ENCODE results near the gene NEDD8.
"Not testable (repeated sequence)": the region's sequence is repeated elsewhere in the genome, so short reads cannot be mapped to it uniquely, and the experiment has no call there.

NEDD8 gene

DNA sequence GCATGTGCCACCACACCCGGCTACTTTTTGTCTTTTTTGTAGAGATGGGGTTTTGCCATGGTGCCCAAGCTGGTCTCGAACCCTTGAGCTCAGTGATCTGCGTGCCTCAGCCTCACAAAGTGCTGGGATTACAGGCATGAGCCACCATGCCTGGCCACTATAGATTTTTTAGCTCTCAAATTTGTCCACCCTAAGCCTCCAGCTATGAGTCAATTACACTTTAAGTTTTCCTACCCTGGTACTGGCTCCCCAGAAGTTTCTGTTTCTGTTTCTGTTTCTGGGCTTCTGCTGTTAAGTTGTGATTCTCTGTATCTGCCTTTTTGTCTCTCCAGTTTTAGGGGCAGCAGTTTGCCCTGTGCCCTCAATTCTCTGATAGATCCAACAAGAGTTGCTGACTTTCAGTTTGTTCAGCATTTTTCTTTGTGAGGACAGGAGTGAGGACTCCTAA lies 14.6 kb upstream of the NEDD8 start:
- DNase-seq, result no peak

DNA sequence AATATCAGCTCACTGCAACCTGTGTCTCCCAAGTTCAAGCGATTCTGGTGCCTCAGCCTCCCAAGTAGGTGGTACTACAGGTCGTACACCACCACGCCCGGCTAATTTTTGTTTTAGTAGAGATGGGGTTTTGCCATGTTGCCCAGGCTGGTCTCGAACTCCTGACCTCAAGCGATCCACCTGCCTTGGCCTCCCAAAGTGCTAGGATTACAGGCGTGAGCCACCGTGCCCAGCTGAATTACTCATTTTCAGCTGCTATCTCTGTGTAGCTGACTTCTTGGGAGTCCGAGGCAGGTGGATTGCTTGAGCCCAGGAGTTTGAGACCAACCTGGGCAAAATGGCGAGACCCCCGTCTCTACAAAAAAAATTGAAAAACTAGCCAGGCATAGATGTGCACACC lies 13.2 kb upstream of the NEDD8 start:
- not testable (repeated sequence) for DNase-seq

DNA sequence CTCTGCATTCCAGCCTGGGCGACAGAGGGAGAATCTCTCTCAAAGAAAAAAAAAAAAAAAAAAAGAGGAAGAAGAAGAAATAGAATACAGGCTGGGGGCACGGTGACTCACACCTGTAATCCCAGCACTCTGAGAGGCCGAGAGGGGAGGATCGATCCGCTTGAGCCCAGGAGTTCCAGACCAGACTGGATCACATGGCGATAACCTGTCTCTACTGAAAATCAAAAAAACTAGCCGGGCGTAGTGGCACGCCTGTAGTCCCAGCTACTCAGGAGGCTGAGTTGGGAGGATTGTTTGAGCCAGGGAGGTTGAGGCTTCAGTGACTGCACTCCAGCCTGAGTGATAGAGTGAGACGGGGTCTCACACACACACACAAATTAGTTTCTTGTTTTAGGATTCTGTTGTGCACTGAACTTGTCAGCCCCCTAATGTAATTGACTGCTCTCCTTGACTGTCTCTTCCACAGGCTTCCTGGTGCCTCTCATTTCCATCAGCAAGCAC lies 11.2 kb upstream of the NEDD8 start:
- no peak for DNase-seq

DNA sequence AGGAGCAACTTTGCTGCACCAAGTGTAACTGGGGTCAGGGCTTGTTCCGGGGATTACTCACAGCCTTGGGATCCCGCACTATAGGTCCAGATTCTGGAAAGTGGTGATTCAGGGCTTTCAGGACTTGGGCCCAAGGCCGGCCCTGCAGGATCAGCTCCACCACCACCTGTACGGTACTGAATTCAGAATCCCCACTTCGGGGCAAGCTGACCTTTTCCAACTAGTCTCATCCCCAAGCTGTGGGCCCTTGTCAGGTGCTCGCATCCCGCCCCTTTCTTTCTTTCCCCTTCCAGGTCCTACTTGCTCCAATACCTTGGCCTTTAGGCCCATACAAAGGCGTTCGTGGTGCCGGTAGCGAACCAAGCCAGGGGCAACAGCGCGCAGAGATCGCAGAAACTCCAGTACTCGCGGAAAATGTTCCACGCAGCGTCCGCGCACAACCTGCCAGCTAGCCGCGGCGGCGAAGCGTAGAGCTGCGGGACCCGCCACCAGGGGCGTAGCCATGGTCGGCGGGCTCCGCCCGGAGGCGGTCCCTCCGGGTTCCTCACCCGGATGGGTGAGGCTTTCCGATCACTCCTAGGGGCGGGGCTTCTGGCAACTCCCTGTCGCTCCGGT lies 9.8 kb upstream of the NEDD8 start:
- DNase-seq, result peak; percentile 84

DNA sequence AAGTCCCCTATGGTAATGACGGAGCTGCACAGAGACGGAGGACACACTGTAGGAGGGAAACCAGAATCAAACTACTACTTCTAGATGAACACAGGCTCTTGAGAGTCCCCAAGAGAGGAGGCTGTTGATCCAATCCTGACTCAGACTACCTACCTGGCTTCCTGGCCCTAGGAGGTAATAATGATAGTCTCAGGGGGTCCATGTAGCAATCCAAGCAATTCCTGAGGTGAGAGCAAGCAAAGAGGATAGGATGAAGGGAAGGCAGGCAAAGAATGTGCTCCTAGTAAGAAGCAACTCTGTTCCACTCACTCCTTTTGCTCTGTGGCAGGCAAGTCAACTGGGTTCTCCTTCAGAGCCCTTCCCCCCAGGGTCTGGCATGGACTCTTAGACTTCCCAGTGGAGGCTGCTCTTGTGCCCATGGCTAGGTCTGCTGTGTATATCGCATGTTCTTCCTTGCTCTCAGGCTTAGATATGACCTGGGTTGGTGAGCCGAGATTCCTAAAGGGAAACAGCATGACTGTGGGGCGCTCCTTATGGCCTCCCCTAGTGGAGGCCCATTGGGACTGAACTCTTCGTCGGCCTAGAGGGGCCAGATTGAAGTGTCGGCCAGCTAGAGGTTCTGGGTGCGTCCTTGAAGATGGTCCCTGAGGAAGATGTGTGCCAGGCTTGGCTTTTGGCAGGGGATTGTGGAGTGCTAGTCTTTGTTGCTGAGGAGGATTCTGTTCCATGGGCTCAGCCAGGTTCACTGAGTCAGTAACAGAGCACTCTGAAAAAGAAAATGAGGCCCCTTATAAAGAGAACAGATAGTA lies 8.1 kb upstream of the NEDD8 start:
- DNase-seq, result no peak

DNA sequence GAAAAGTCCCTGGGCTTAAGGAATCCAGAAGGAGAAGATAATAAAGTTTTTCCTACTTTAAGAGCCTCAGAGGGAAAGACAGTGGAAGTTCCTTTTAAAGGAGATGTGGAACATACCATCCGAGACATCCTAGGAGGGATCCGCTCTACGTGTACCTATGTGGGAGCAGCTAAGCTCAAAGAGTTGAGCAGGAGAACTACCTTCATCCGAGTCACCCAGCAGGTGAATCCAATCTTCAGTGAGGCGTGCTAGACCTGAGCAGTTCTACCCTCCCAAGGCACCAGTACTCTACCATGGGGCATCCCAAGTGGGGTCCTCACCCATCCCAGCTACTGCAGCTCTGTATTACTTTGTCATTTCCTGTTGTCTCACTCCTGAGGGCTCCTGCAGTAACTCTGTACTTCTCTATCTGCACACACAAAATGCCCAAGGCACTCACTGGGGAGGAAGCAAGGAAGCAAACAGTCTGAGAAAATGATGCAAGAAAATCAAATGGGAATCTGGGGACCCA lies 6.4 kb upstream of the NEDD8 start:
- DNase-seq, result no peak

DNA sequence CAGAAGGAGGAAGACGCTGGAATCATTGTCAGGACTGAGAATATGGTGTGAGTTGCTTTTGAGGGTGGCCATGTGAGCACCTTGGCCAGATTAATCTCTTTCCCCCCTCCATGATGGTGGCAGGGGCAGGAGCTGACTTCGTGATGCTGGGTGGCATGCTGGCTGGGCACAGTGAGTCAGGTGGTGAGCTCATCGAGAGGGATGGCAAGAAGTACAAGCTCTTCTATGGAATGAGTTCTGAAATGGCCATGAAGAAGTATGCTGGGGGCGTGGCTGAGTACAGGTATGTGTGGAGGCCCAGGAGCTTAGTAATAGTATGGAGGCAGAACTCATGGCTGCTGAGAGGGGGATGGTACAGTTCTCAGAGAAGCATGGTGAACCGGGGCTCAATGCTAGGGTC lies 6.0 kb upstream of the NEDD8 start:
- no peak for DNase-seq

DNA sequence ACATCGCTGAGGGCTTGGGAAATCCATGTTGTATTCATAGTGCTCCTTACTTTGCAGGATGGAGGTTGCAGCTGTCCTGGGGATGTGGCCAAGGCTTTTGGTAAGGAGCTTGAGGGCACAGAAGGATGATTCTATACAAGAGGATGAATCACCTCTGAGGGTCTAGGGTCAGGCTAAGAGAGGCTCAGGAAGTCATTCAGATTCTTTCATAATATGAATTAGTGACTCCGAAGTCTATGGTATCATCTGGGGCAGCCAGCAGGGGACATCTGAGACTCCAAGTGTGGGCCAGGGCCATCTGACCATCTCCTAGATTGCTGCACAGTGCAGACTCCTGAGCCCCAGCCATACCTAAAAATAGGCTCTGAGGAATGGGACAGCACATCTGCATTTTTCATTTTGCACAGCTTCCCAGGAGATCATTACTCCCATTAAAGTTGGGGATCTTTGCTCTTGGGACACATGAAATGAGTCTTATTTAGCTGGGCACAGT lies 5.3 kb upstream of the NEDD8 start:
- no peak for DNase-seq

DNA sequence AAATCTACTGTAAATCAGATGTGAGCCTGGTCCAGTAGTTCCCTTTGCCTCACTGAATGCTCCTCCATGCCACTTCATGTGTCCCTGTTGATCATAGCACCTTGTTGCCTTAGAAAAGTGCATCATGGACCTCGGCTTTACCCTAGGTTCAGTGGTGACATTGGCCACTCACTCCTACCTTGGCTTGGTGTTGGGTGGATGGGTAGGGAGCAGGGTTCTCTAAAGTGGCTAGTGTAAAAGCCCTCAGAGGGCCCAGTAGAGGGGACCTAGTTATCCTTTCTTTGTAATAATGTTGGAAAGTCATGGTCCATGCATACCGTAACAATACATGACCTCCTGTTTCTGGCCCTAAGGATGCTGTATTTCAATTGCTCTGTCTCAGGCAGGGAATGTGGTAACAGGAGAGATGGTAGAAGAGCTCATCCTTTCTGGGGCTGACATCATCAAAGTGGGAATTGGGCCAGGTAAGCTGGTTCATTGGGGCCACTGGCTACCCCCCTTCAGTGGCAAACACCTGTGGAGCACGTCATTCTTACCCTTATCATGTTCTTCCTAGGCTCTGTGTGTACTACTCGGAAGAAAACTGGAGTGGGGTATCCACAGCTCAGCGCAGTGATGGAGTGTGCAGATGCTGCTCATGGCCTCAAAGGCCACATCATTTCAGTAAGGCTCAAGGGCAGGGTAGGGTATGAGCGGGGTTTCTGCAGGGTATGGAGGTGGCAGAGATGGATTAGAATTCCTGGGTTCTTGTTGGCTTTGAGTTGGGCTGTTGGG lies 4.7 kb upstream of the NEDD8 start:
- no peak for DNase-seq

DNA sequence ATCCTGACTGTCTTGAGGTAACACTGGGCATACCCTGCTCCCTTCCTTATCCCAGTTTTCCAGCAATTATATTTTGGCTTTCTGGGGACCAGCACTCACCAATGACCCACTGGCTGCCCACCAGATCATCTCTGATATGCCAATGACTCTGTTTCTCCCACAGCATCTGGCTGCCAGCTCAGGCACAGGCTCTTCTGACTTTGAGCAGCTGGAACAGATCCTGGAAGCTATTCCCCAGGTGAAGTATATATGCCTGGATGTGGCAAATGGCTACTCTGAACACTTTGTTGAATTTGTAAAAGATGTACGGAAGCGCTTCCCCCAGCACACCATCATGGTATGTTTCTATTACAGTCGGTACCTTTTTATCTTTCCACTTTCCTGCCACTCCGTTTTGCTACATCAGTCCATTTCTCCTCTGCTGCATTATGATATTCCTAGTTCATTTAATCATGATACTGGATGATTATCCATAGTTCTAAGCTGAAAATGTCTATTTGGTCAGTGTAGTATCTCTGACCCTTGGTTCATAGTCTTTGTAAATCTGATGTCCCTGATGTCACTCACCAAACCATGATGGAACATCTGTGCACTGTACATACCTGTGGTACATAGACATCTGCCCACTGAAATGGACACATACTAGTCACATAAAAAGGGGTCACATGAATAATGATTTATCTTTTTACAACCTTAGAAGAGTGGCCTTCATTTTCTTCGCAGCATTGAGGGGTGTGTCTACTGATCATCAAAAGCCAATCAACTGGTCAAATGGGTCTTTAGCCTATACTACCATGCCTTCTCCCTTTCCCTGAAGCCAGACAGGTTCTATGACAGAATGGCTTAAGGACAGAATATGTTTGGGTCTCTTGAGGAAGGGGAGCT lies 3.9 kb upstream of the NEDD8 start:
- DNase-seq, result no peak

DNA sequence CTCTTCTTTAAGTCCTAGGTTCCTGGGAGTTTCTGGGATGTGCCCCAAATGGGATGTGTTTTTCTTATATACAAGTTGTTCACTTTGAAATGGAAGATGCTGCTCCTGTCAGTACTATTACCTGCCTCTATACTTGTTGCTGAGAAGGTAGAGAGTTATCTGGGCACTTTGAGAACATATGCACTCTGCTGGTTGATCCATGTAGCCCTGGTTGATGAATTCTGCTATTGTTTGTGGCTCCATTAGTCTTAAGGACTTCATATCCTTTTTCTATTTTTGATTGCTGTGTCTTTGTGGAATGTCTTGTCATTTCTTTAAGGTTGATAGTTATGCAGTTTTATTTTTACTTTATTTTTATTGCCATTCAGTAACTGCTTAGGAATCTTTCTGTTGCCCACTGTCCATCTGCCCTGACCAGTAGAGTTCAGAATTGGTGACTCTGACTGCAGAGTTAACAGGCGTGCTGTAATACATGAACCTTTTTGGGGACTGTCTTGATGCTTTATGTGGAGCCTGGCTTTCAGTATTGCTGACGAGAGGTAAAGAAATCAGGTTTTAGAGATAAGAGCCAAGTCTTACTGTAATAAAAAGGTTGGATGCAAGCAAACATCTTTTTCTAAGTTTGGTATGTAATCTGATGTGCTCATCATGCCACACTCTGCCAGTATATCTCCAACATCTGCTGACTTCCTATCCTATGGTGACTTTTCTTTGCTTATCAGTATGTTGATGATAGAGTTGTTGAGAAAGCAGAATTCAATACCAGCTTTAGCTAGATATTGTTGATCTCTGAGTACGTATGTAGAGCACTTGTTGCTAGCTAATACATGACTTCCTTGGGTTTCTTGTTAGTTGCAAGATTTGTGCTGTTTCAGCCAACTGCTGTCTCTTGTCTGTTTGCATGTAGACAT lies 2.2 kb upstream of the NEDD8 start:
- DNase-seq, result no peak

DNA sequence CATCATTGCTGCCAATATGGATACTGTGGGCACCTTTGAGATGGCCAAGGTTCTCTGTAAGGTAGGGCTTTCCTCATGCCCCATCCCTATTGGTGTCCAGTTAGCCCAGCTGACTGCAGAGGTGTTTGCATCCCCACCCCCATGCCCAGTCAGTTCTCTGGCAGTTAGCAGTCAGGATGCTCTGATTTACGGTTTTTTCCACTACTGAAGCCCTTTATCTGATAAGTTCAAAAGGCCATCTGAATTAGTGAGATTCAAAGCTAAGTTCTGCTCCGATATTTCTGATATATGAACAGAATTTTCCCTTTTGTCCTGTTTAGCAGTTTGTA lies 1.3 kb upstream of the NEDD8 start:
- no peak for DNase-seq

DNA sequence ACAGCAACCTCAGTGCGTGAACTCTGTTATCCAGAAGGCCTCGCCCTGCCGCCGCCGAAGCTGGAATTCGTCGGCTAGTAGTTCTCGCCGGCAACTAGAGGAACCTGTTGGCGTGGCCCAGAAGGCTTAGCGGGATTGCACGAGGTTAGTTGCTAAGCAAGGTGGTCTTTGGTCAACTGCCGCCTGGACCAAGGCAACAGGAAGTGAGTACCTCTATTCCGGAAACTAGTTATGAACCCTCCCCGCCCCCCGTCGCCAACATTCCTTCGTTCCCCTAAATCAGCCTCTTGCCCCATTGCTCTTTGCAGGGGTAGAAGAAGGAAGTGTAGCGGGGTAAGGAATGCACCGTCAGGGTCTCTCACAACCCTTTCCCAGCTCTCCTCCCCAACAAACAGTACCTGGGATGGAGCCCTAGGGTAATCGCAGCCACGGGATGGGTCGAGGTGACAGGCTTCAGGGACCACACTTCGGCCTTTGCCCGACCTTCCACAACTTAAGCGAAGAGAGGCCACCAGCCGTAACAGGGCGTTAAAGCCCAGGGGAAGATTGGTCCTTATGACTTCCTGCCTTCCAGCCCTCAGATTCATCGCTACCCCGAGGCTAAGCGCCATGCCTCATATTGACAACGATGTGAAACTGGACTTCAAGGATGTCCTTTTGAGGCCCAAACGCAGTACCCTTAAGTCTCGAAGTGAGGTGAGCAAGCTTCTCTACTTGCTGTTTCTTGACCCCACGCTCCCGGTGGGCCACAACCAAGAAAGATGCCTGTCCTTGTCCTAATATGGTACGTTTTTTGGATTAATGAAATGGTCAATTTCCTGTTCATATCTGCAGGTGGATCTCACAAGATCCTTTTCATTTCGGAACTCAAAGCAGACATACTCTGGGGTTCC lies 724 bp upstream of the NEDD8 start, which contains the start of gene GMPR2:
GMPR2 (plus strand) TSS at position 285 of the 893 bp plus-strand sequence; CDS start at position 610, 325 bp downstream.
- no peak for DNase-seq

DNA sequence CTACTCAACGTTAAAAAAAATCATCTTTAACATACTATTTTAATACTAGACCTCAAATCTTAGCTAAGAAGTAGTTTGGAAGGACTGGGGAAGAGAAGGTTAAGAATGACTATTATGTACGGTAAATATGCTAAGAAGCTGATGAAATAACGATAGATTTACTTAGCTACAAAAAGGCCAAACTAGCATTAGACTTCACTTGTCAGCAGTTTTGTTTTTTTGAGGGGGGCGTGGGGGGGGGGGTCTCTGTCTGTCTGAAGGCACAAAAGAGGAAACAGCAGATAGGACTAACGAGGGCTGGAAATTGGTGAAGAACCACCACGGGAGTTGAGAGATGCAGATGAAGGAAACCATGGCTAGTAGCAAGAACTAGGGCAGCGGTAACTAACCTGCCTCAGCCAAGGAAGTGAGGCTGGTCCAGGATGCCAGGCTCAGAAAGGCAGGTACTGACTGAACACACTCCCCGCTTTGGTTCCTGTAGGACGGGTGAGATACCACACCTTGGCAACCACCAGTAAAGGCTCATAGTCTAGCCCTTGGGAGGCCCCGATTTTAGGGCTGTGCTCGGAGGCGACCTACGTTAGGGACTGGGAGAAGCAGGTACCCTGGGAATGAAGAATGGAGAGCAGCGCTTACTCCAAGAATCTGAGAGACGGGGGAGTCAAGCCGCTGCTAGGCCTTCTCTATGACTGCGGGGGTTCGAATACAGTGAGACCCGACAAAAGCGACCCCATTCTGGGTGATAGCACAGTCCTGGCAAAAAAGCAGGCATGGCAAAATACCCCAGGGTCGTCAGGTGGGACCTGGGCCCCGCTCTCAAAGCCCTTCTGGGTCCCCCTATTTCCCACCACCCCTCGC lies 675 bp downstream of the NEDD8 start:
- DNase-seq, result no peak

DNA sequence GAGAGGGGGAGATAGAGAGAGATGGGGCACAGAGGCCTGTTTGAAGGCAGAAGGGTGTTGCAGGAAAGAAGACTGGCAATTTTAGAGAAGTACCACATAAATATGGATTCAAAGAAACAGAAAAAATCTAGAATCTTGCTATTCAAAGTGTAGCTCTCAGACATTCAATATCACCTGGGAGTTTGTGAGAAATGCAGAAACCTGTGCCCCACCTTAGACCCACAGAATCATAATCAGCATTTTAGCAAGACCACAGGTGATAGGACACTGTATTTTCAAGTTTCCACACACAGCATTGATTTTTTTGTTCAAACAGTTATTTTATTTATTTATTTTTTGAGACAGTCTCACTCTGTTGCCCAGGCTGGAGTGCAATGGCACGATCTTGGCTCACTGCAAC lies 3.3 kb downstream of the NEDD8 start:
- DNase-seq, result no peak

DNA sequence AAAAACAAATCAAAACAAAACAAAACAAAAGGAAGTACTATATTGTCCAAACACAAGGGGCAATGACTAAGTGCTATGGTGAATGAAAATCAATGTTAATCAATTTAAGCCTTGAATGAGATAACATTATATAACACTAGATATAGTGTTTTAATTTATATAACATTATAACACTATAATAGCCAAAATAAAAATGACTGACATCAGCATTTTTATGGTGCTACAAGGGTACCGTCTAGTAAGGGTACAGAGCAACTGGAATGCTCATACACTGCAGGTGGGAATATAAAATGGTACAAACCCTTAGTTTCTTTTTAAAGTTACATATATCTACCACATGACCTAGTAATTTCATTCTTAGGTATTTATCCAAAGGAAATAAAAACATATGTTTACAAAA lies 5.7 kb downstream of the NEDD8 start:
- no peak for DNase-seq

DNA sequence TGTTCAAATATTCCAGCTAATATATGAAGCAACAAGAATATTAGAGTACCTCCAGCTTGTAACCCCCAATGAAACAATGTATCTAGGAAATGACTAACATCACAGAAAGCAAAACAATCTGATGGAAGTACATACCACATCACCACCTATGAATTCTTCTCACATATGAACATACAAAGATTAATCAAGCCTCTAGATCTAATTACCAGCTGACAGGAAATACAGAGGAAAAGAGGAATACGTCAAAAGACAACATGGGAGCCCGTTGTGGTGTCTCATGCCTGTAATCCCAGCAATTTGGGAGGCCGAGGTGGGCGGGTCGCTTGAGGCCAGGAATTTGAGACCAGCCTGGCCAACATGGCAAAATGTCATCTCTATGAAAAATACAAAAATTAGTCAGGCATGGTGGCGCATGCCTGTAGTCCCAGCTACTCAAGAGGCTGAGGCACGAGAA lies 7.5 kb downstream of the NEDD8 start:
- DNase-seq, result no peak

DNA sequence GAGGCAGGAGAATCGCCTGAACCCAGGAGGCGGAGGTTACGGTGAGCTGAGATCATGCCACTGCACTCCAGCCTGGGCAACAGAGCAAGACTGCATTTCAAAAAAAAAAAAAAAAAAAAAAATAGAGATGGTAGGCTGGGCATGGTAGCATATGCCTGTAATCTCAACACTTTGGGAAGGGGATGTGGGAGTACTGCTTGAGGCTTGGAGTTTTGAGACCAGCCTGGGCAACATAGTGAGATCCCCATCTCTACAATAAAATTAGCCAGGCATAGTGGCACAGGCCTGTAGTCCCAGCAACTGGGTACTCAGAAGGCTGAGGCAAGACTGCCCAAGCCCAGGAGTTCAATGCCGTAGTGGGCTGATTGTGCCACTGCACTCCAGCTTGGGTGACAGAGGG lies 9.2 kb downstream of the NEDD8 start:
- DNase-seq, result not testable (repeated sequence)

DNA sequence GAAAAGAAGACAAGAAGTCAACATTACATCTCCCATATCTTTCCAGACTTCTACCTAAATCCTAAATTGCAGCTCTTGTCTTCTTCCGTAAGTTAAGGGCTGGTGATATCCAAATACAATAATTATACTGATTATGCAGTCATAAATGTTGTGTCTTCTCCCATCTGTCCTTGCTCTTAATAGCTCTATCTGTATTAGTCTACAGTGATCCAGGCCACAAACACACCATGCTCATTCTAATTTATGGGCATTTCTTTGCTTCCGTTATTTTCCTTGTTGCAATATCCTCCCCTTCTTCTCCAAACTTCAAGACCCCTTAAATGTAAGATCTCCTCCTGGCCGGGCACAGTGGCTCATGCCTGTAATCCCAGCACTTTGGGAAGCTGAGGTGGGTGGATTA lies 12.6 kb downstream of the NEDD8 start:
- DNase-seq, result no peak

Measured in amniotic stem cell (primary cell).